PC-3 (cell line): ENCODE data around the gene CLASP1. TPM values are rescaled to one million over a fixed set of nuclear protein-coding genes. Genes with fewer than 3 reads are reported as not detected.

Experiments used
- ATAC-seq: fragments of 200-7000 bp; cut with Tn5 transposase; 2 replicates; pipeline ENCODE4 v1.9.1; 2020; ENCODE audit warnings: mild to moderate bottlenecking, moderate library complexity
- BruUV-seq: library from RNA; stranded (reverse); fragments of 400-500 nt; replicated peaks from 2 replicates; lab custom pipeline; 2021; lab: Mats Ljungman, UMichigan
- CTCF ChIA-PET: fragments of 300-600 bp; sonication (Branson Sonifier 250); formaldehyde crosslinking; loops from one replicate; lab custom pipeline; 2022; ENCODE audit warnings: antibody characterized with exemption; lab: Charles Lee
- POLR2A ChIA-PET: fragments of 300-600 bp; sonication (Branson Sonifier 250); formaldehyde crosslinking; loops from one replicate; lab custom pipeline; 2022; ENCODE audit warnings: antibody characterized with exemption; ENCODE audit not compliant: unreplicated experiment; lab: Charles Lee
- DNase-seq: peaks from one replicate; pipeline ENCODE4 v3.0.0-alpha.2; 2015
- H2AFZ ChIP-seq: fragments of 300-600 bp; sonication (generic); 2 replicates; pipeline ENCODE4 v1.6.0; 2016; ENCODE audit warnings: antibody characterized with exemption, low read length
- H3F3A ChIP-seq: fragments of 300-600 bp; sonication (generic); one replicate; pipeline ENCODE4 v1.6.0; 2017; ENCODE audit warnings: antibody characterized with exemption, low read length, control low read depth, mild to moderate bottlenecking; ENCODE audit not compliant: unreplicated experiment
- H3K27ac ChIP-seq: fragments of 300-600 bp; sonication (generic); 2 replicates; pipeline ENCODE4 v1.5.1; 2016; ENCODE audit warnings: mild to moderate bottlenecking, low read length
- H3K27me3 ChIP-seq: fragments of 300-600 bp; sonication (generic); 2 replicates; pipeline ENCODE4 v1.6.1; 2016; ENCODE audit warnings: low read length, mixed read lengths
- H3K36me3 ChIP-seq: fragments of 300-600 bp; sonication (generic); 2 replicates; pipeline ENCODE4 v1.6.1; 2016; ENCODE audit warnings: low read depth, mixed run types, low read length, mixed read lengths
- H3K4me1 ChIP-seq: fragments of 300-600 bp; sonication (generic); 2 replicates; pipeline ENCODE4 v1.5.1; 2016; ENCODE audit warnings: low read length; ENCODE audit not compliant: insufficient read depth
- H3K4me2 ChIP-seq: fragments of 300-600 bp; sonication (generic); 2 replicates; pipeline ENCODE4 v1.6.0; 2016; ENCODE audit warnings: low read length
- H3K4me3 ChIP-seq: fragments of 300-600 bp; sonication (generic); 2 replicates; pipeline ENCODE4 v1.5.1; 2016; ENCODE audit warnings: mild to moderate bottlenecking, low read length, mixed read lengths
- H3K79me2 ChIP-seq: fragments of 300-600 bp; sonication (generic); 2 replicates; pipeline ENCODE4 v1.6.1; 2017; ENCODE audit warnings: low read length, mixed read lengths
- H3K9ac ChIP-seq: fragments of 300-600 bp; sonication (generic); 2 replicates; pipeline ENCODE4 v1.6.0; 2016; ENCODE audit warnings: mild to moderate bottlenecking, low read length
- H3K9me2 ChIP-seq: fragments of 300-600 bp; sonication (generic); replicated peaks from 2 replicates; pipeline ENCODE4 v1.6.1; 2016; ENCODE audit warnings: mixed run types, low read length, mixed read lengths
- H3K9me3 ChIP-seq: fragments of 300-600 bp; sonication (generic); 2 replicates; pipeline ENCODE4 v1.6.1; 2016; ENCODE audit warnings: low read length, mixed read lengths
- H4K20me1 ChIP-seq: fragments of 300-600 bp; sonication (generic); 2 replicates; pipeline ENCODE4 v1.6.1; 2016; ENCODE audit warnings: low read length, mixed read lengths
- CTCF ChIP-seq: fragments of 300-600 bp; sonication (generic); conservative IDR thresholded peaks from 2 replicates; pipeline ENCODE4 v1.5.1; 2017; ENCODE audit warnings: antibody characterized with exemption, low read depth, mild to moderate bottlenecking, low read length
- EZH2 ChIP-seq: fragments of 300-600 bp; sonication (generic); IDR thresholded peaks from one replicate; pipeline ENCODE4 v1.6.1; 2017; ENCODE audit warnings: antibody characterized with exemption, mild to moderate bottlenecking, low read length; ENCODE audit not compliant: unreplicated experiment
- EZH2phosphoT487 ChIP-seq: fragments of 300-600 bp; sonication (generic); IDR thresholded peaks from 2 replicates; pipeline ENCODE4 v1.6.1; 2018; ENCODE audit warnings: mild to moderate bottlenecking, antibody characterized with exemption, low read length, borderline replicate concordance
- intact Hi-C: fragments of 100-400 bp; cut with micrococcal nuclease; formaldehyde crosslinking; loops from 2 replicates; pipeline ENCODE4 v1.9.0; 2023
- total RNA-seq: library from RNA; depleted of rRNA; stranded (reverse); fragments of >200 nt; gene quantifications from 2 replicates; pipeline ENCODE4 v1.2.3, GENCODE V29; 2014; rRNA removed

Gene CLASP1
- total RNA-seq, 1 experiment from 2014 or later: 24.3 TPM

- intact Hi-C loops: no loop called here
- Histone ChIP-seq H3K27me3 (no peaks in the 10 kb centered on the region), H3K9me2 (no peaks in the 10 kb centered on the region), H3K4me3 (no peak overlapping the region), H3K36me3 (no peaks in the 10 kb centered on the region), H4K20me1 (no peaks in the 10 kb centered on the region), H3K27ac (no peak overlapping the region), H3K9me3 (no peaks in the 10 kb centered on the region), H3K9ac (no peak overlapping the region), H3K79me2 (peaks cover 6% of the 10 kb centered on the region; the same call in 1 of the 2 replicates), H3F3A (no peaks in the 10 kb centered on the region), H3K4me2 (no peak overlapping the region), H2AFZ (no peak overlapping the region), H3K4me1 (peaks cover 10% of the 10 kb centered on the region)
- no peak for ATAC-seq
- BruUV-seq: no TSS peak
- CTCF ChIA-PET: no interaction called here
- POLR2A ChIA-PET: no interaction called here
- TF ChIP-seq CTCF (no peak), EZH2 (no peak), EZH2phosphoT487 (no peak)
- DNase-seq: no peak
Observed at GRCh38 chr2:121287956-121288355, 361.3 kb downstream of the CLASP1 start.

Other genes with a start within 250 kb of the CLASP1 start
- gene RNU4ATAC, start 118.6 kb downstream of the CLASP1 start, total RNA-seq: not detected in 2 replicates
- gene NIFK, start 87.4 kb upstream of the CLASP1 start, total RNA-seq: 42.1 and 64.1 TPM in 2 replicates
- gene TSN, start 106.2 kb upstream of the CLASP1 start, total RNA-seq: 55.0 and 83.0 TPM in 2 replicates